ENCODE data around the gene KLHL26.

KLHL26 gene

DNA sequence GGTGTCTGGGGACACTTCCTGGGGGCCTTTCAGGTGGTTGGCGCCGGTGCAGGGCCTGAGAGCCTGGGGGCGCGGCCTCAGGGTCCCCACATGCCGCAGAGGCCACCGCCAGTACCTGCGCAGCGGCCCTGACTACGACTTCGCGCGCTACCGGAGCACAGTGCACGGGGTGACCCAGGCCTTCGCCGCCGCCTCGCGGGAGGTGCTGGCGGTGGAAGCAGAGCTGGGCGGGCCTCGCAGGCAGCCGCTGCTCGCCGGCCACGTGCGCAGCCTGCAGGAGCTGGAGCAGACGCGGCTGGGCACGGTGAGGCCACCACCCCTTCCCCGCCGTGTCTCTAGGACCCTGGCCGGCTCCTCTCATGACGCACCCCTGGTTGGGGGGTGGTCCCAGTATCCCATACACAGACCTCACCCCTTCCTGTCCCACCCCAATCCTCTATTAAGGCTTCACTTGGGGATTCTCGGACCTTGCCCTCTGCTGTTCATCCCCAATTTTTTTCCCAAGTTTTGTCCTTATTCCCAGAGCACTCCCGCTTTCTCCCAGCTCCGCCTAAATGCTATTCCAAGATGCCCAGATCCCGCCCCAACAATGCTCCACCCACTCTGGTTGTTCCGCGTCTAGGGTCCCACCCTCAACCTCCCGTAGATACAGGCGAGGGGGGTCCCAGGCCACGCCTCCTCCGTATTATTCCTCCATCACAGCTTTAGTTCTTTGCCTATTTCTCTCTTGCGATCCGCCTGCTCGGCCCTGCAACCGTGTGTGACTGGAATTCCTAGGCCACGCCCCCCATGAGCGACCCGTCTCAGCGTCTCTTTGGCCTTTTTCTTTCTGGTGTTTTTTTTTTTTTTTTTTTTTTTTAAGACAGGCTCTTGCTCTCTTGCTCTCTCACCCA is 47.2 kb upstream of the KLHL26 start (continued):
- TF ChIP-seq ZNF777 (tag by site-specific recombination; IDR thresholded peaks at IDR 0.05; ENCODE audit: borderline replicate concordance): peak; percentile 10; the same call in 1 of the 2 replicates
- TF ChIP-seq KLF17 (tag by site-specific recombination; IDR thresholded peaks at IDR 0.05): 0 out of 2 replicates have a peak, but pooled peaks have one; percentile 50
- TF ChIP-seq ZNF10 (tag by site-specific recombination; IDR thresholded peaks at IDR 0.05): 0 out of 2 replicates have a peak, but pooled peaks have one; percentile 11
- TF ChIP-seq EGR2 (tag by site-specific recombination; IDR thresholded peaks at IDR 0.05; ENCODE audit: low read depth): no peak
- TF ChIP-seq ZNF610 (tag by site-specific recombination; IDR thresholded peaks at IDR 0.05; ENCODE audit: borderline replicate concordance): no peak
- TF ChIP-seq PBX3 (CRISPR knock-in tag; IDR thresholded peaks at IDR 0.05): peak; percentile 92
- no peak for TF ChIP-seq ZNF521 (tag by site-specific recombination; IDR thresholded peaks at IDR 0.05)
- peak; percentile 88 for TF ChIP-seq KLF1 (tag by site-specific recombination; IDR thresholded peaks at IDR 0.05)
- peak; percentile 79 for TF ChIP-seq SP2 (tag by site-specific recombination; IDR thresholded peaks at IDR 0.05)
- TF ChIP-seq ZNF837 (tag by site-specific recombination; IDR thresholded peaks at IDR 0.05): no peak
- TF ChIP-seq ZNF350 (tag by site-specific recombination; IDR thresholded peaks at IDR 0.05): no peak
- no peak for TF ChIP-seq ZNF37A (tag by site-specific recombination; IDR thresholded peaks at IDR 0.05)

- TF ChIP-seq, protein P1, sequence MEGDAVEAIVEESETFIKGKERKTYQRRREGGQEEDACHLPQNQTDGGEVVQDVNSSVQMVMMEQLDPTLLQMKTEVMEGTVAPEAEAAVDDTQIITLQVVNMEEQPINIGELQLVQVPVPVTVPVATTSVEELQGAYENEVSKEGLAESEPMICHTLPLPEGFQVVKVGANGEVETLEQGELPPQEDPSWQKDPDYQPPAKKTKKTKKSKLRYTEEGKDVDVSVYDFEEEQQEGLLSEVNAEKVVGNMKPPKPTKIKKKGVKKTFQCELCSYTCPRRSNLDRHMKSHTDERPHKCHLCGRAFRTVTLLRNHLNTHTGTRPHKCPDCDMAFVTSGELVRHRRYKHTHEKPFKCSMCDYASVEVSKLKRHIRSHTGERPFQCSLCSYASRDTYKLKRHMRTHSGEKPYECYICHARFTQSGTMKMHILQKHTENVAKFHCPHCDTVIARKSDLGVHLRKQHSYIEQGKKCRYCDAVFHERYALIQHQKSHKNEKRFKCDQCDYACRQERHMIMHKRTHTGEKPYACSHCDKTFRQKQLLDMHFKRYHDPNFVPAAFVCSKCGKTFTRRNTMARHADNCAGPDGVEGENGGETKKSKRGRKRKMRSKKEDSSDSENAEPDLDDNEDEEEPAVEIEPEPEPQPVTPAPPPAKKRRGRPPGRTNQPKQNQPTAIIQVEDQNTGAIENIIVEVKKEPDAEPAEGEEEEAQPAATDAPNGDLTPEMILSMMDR (tag by site-specific recombination; IDR thresholded peaks at IDR 0.05): peak; percentile 48; the same call in 1 of the 2 replicates
- TF ChIP-seq, protein P2, sequence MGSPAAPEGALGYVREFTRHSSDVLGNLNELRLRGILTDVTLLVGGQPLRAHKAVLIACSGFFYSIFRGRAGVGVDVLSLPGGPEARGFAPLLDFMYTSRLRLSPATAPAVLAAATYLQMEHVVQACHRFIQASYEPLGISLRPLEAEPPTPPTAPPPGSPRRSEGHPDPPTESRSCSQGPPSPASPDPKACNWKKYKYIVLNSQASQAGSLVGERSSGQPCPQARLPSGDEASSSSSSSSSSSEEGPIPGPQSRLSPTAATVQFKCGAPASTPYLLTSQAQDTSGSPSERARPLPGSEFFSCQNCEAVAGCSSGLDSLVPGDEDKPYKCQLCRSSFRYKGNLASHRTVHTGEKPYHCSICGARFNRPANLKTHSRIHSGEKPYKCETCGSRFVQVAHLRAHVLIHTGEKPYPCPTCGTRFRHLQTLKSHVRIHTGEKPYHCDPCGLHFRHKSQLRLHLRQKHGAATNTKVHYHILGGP (tag by site-specific recombination; IDR thresholded peaks at IDR 0.05): no peak
- H3K27ac ChIP-seq (ENCODE audit: extremely low read depth, low read depth, low read length): no peak overlapping the region
- ChIA-PET CTCF (interaction anchor here (0.7 to 1.4 kb wide), 5 partner anchors 36 to 242 kb away, joined by 3 read pairs; no protein-coding TSS in a partner anchor), POLR2A (interaction anchor here (1.5 to 5.7 kb wide), 2 partner anchors 19 to 256 kb away, joined by 3 to 60 read pairs; partner anchors contain the start of gene UBA52)
- no peaks in the 10 kb centered on the region for H3K4me1 ChIP-seq (ENCODE audit: control insufficient read depth, insufficient read depth, low read length)
- H3K9me3 ChIP-seq (ENCODE audit: control insufficient read depth, insufficient read depth, low read depth, low read length): no peaks in the 10 kb centered on the region
- H3K36me3 ChIP-seq (ENCODE audit: control insufficient read depth in 2 of 2, insufficient read depth in 1 of 2, low read length in 2 of 2): peaks cover 0 to 6% of the 10 kb centered on the region in 2 experiments; a peak in 1 of 3 replicates
- no peak overlapping the region for H3K4me3 ChIP-seq (ENCODE audit: low read depth, low read length)
These were observed 46.3 kb upstream of the KLHL26 start for GRCh38 chr19:18590273-18591272.

Measured in HEK293 (cell line).